HG03196 (cell line): Measurements from ENCODE around the gene CDH2.

Source experiments
- ATAC-seq: cut with Tn5 transposase; IDR thresholded peaks from one replicate; pipeline ENCODE4 v1.9.1; 2021; ENCODE audit not compliant: unreplicated experiment

The CDH2 gene

DNA sequence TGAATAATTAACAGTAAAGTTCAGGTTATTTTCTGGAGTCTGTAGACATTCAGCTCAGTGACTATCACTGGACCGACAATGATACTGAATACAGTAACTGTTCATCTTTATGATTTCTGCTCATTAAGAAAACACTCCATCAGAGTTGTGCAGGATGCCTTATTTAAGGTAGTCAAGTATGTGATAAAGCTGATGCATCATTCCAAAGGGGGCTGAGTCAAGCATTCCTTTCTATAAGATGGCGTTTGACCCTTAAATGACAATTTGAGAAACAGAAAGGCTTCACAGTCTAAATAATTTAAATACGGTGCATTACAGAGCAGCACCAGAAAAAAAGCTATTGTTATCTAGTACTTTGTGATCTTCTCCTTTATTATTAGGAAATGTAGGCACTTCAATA is 131.1 kb downstream of the CDH2 start:
- no peak for ATAC-seq

DNA sequence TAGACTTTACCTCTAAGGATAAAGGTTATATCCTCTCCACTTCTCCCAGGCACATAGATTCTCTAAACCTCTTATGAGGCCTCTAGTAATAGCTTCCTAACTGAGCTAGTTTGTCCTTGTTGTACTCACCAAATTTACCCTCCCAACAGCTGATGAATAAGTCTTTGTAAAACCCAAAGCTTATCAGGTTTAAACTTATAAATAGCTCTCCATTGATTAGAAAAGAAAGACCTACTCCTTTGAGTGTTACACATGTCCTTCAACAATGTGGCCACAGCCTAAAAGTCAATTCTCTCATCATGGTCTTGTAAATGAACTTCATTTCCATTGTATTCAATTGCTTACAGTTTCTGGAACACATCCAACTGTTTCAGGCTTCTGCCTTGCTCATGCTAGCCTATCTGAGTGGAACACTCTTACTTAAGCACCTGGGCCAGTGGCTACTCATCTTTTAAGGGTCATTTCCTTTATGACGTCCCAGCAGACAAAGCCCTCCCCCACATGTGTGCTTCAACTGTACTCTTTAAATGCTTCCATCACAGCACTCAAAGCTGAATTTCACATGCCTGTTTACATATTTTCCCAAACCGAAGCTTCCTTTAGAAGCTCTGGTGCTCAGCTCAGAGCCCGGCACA is 131.6 kb downstream of the CDH2 start:
- no peak for ATAC-seq

DNA sequence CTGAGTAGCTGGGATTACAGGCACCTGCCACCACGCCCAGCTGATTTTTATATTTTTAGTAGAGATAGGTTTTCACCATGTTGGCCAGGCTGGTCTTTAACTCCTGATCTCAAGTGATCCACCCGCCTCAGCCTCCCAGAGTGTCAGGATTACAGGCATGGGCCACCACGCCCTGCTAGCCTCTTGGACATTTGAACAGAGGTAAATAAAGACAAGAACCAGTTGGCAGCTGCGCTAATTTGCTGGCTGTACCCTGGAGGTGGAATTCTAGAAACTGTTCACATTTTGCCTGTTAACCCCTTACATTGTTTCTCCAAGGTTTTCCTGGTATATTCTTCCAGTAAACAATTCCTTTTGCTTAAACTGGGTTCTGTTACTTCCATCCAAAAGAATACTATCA is 132.9 kb downstream of the CDH2 start:
- no peak for ATAC-seq

DNA sequence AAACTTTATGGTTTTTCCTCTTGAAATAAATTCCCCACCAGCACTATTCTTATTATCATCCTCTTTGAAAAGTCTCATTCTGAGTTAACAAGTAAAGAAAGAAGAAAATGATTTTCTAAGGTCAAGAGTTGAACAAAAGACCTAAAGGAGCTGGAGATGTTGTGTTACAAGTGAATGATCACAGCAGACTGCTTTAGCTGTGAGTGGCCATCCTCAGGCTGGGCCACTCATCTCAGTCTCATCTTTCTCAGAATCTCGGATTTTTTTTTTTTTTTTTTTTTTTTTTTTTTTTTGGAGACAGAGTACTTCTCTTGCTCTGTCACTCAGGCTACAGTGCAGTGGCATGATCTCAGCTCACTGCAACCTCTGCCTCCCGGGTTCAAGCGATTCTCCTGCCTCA is 133.3 kb downstream of the CDH2 start:
- ATAC-seq = no peak

DNA sequence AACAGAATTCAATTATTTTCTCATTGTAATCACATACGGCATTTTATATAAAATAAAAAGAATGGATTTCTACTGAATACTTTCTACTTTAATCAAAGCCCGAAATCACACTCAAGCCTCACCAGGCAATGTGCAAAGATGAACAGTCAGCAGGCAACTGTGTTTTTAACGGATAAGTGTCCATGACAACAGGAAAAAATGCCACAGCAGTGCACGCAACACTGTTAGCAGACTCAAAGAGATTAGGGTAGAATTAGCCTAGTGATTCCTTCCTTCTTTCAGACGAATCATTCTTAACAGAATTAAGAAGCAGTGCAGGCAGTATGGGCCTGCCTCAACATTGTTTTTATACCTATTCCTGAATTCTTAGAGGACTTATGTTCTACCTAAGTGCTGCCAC is 135.6 kb downstream of the CDH2 start:
- ATAC-seq = no peak

DNA sequence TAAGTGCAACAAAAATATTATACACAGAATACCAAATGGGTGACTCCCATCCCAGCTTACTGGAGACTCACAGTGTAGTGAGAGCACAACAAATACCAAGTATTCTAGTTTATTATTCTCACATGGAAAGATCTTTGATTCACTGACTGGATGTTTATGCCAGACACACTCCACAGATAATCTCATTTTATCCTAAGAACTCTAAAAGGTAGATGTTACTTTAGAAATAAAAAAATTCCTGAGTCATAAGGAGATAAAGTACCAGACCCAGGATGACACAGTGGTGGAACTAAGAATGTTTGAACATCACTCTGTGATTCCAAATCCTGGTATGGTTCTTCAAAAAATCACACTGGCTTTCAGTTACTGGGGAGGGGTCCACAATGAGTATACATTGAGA is 136.2 kb downstream of the CDH2 start:
- ATAC-seq = no peak

DNA sequence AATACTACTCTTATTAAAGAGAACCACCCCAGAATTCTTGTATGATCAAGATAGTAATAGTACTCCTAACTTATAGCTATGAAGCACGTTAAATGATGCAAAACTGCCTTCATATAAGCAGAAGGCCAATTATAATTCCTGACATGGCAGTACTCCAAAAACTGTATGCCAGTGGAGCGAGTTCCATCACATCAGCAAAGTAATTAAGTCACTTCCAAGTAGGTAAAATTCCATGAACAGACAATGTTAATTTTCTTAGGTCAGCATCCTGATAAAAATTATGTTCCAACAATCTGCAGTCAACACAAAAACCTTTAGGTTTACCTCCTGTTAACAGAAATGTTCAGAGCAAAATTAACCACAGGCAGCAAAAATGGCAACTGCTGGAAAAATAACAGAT is 136.7 kb downstream of the CDH2 start:
- ATAC-seq = no peak

DNA sequence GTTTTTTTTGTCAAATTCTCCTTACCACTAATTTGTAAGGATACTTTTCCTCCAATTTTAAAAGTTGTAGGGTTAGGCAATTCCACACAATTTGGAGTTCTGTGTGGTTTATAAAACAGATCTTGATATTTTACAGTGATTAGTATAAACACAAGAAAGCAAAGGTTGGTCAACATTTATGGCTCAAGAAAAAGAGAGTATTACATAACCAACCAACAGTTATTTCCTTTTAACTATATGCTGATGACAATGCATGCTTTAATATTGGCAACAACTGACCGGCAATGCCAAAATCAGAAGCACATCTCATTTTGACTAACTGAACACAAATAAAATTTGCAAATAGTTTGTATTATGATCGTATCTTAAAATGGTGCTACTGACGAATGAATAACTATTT is 137.2 kb downstream of the CDH2 start:
- no peak for ATAC-seq

DNA sequence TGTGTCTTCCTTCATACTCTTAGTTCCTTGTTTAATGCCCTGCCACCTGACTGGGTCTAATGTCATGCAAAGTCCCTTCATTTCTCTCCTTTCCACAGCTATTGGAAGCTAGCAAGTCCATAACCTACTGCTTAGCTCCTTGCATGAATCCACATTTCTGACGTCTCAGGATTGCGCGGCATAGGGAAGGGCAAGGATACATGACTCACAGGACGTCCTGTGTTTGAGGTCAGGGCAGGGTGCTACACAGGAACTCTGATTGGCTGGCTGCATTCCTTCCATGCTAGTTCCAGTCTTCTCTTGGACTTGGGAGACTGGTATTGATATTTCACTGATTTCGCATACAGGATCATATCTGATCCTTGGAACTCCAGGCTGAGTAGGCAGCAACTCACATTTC is 137.9 kb downstream of the CDH2 start:
- ATAC-seq = no peak

DNA sequence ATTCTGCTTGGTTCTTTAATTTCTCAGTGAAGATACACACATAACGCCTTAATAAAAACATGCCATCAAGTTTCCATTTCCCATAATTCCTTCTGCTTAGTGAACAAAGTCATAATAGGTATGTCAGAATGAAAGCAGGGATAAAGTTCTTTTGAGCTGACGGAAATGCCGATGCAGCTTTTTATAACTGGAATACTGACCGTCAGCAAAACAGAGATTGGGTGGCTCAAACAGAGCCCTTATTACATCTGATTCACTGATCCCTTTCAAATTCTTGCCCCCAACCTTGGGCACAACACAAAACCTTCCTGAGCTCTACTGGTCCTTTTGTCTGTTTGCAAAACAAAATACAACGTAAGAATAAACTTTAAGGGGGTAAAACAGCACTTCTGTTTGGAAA is 140.4 kb downstream of the CDH2 start:
- no peak for ATAC-seq

DNA sequence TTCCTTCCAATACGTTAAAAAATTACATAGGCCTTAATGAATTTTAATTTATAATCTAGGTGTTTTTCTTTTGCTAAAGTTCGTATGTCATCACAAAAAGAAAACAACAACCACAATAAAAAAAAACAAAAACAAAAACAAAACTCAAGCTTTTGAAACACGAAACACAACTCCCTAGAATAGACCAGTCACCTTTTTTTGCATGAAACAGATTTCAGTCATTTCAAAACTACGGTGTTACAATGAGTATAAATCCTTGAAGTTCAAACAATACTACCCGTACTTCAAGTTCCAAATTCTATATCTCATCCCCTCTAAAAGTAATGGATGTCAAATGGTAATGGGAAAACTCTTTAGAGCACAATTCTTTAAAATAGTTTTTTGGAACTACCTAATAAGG is 142.4 kb downstream of the CDH2 start:
- ATAC-seq = no peak

DNA sequence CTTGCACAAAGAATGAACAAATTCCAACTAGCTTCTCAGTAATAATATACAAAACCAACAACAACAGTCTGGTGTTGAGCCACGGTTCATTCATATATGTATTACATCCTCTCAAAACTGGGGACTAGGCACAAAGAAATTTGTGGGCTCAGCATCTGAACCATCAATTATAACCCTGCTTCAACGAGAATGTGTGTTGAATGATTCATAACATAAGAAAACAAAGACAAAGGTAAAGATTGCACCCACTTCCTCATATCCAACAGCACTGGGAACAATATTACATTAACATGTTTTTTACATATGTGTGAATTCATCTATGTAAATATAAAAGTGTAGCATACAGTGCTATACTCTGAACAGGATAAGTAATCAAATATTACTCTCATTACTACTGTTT is 144.8 kb downstream of the CDH2 start:
- ATAC-seq = no peak

DNA sequence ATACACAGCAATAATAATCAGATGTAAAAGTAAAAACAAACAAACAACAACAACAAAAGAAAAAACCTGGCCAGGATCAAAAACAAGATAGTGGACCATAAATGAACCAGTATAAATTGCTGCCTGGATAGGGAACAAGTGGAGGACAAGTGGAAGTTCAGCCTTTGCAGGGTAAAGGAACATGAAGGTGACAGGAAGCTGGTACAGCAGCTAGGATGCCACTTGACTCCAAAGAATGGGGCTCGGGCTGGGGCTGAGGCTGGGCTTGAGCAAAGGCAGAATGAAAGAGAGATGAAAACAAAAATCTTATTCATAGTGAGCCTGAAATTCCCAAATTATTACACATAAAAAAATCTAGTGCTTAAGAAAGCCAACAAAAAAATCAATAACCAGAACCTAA is 146.5 kb downstream of the CDH2 start:
- no peak for ATAC-seq

DNA sequence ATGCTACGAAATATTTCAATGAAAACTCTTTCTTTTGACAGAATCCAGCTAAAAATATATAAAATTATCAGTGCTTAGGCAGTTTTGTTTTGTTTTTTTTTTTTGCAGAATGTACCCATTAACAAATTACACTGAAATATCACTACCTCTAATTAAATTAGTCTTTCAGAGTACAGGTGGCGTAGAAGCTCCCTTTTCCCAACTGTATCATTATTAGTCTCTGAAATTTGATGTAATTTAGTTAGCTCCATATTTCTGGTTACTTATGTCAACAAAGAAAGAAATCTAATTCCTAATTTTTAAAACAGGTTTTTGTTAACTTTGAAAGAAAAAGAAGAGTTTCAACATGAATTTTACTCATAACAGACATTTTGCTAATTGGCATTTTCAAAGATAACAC is 149.2 kb downstream of the CDH2 start:
- no peak for ATAC-seq

DNA sequence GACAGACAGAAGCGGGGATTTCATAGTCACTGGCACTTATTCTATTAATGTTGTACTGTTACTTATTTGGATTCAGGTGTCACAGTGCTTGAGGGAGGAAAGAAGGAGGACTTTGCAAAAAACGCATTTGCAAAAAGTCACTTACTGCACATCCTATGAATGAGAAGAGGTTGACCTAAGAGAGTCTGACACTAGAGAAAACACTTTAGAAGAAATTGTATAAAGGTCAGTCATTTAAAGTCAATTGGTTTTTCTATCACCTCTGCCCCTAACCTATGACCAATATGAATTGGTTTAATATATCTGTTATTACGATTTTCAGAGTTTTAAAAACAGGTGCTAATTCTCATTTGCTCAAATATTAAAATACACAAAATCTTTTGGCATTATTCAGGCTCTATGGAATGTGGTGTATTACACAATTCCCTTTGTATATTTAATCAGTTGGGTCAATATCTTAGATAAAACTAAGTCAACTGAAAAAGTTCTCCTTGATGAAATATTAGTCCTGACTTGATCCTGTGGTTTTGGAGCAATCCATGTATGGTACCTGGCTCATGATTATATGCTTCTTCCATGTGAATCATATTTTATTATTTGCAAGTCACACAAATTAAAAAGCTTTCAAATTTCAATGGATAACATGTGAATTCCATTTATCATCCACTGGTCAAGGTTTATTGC is 157.4 kb downstream of the CDH2 start:
- ATAC-seq = no peak

DNA sequence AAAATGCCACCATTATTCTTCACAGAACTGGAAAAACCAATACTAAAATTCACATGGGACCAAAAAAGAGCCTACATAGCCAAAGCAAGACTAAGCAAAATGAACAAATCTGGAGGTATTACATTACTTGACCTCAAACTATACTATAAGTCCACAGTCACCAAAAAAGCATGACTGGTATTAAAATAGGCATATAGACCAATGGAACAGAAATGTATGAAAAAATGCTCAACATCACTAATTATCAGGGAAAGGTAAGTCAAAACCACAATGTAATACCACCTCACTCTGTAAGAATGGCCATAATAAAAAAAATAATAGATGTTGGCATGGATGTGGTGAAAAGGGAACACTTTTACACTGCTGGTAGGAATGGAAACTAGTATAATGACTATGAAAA is 158.6 kb downstream of the CDH2 start:
- no peak for ATAC-seq

DNA sequence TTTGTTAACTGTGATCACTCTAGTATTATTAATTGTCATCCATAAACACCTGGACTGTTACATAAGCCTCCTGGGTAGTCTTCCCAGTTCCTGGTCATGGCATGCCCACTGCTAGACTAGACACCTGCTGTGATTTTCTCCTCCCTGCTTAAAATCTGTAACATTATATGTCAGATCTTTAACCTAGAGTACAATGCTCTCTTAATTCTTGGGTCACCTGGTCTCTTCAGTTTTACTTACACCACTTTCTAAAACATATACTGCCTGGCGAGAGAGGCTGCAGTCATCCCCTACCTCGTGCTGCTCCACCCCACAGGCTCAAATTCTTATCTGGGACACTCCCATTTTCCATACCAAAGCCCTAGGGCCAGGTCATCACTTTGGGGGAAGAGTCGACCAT is 161.3 kb downstream of the CDH2 start:
- ATAC-seq = no peak

DNA sequence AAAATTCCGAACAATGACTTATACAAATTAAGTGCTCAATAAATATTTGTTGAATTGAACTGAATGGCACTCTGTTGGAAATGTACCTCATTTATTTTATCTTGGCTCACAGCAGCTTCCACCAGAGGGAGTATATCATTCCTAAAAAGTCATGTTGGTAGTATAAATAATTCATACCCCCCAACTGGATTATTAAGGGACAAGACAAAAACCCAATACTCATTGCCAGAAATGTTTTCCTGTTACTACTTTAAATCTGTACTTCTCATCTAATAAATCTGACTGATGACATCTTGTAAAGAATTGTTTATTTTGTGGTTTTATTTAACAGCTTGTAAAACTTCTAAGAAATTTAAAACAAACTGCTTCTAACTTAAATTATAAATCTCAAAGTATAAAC is 163.9 kb downstream of the CDH2 start:
- ATAC-seq = no peak

DNA sequence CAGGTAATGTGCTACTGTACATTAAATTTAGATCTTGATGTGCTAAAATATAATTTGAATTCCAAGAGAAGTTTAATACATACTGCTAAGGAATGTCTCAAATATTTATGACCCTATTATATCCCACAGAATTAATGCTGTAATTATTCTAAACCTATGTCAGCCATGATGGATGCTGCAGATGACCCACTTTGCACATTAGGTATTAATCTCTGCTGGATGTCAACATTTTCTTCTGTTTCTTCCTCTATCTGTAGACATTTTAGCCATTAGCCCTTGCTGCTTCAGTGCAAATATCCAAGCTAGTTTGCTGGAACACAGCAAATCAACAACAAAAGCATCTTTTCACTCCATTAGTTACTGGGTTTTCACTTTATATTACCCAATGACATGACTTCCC is 164.6 kb downstream of the CDH2 start:
- no peak for ATAC-seq

DNA sequence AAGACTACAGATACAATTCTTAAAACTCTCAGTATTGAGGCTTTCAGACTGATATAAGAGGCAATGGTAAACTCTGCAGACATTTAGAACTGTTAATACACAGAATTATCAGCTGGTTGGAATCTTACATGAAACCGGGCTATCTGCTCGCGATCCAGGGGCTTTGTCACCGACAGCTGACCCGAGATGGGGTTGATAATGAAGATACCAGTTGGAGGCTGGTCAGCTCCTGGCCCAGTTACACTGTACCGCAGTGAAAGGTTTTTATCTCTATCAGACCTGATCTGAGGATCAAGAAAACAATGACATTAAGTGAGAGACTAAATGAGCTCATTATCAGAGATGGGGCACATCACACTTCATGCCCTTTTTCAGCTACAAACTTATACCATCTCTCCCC is 167.3 kb downstream of the CDH2 start:
- ATAC-seq = no peak

DNA sequence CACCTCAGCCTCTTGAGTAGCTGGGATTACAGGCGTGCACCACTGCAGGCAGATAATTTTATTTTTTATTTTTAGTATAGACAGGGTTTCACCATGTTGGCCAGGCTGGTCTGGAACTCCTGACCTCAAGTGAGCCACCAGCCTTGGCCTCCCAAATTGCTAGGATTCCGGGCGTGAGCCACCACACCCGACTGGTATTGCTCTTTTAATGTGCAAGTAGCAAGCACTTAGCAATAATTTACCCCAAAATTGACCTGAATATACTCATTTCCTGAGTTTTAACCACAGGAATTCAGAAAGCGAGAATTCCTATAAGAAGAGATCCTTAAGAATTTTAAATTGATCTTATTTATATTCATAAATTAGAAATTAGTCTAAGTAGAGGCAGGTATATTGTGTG is 169.1 kb downstream of the CDH2 start:
- no peak for ATAC-seq

DNA sequence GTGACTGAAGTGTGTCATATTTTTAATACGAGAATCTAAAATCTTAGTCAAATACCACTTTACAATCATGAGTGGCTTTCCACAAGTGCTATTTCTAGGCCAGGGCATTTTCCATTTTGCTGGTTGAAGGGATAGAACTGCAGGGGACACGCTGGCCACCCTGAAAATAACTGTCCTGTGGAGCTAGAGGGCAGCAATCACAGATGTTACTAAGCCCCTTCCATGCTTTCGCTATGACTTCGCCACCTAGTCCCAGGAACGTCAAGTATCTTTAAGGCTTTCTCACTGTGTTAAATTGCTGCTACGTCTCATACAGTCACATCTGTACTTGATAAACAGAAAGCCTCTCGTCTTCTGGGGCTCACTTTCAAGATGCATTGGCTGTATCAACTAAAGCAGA is 171.8 kb downstream of the CDH2 start:
- ATAC-seq = no peak

DNA sequence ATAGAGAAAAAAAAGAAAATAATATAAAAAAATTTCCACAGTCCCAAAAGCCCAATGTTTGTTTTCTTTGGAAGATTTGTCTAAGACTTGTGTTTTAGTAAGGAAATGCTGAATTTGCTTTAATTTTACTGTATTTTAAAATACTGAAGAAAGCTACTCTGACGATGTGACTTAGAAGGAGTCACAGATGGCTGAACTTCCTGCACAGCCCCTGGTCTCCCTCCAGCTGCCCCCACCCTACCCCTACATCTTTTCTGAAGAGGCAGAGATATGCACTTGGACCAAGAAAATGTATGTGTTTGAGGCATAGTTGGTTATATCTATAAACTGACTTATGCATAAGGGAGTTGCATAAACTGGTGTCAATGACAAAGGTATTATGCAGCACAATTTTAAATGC is 172.3 kb downstream of the CDH2 start:
- no peak for ATAC-seq
